Transverse colon (tissue), 4 donors: ENCODE measurements around the gene VPS52.

ENCODE experiments used
- CTCF ChIP-seq, 5 experiments: fragments of 200-600 bp in 3 of 5; fragments of 450-650 bp in 2 of 5; sonication (generic) in 3 of 5; IDR thresholded peaks; 1 replicate in 2 of 5; 2 replicates in 3 of 5; pipeline ENCODE4 v1.5.1; 2016 to 2017; ENCODE audit warnings: antibody characterized with exemption in 5 of 5, inconsistent platforms in 3 of 5, mild to moderate bottlenecking in 2 of 5, moderate library complexity in 1 of 5
- EP300 ChIP-seq: sonication (generic); formaldehyde crosslinking; IDR thresholded peaks from one replicate; pipeline ENCODE4 v1.6.1; 2017; ENCODE audit warnings: antibody characterized with exemption, low read depth
- POLR2A ChIP-seq: fragments of 450-650 bp; IDR thresholded peaks from one replicate; pipeline ENCODE4 v1.6.1; 2016; ENCODE audit warnings: antibody characterized with exemption, mild to moderate bottlenecking, moderate library complexity
- POLR2AphosphoS5 ChIP-seq, 3 donors: sonication (generic); formaldehyde crosslinking; IDR thresholded peaks; one replicate each; pipeline ENCODE4 v1.6.1; 2016; ENCODE audit warnings: antibody characterized with exemption in 3 of 3

- no peak for TF ChIP-seq CTCF (IDR thresholded peaks at IDR 0.05)
- no peak for TF ChIP-seq POLR2A
- no peak for TF ChIP-seq POLR2AphosphoS5 (IDR thresholded peaks at IDR 0.05)
- no peak for TF ChIP-seq EP300
These were observed 25.8 kb upstream of the VPS52 start for GRCh38 chr6:33297406-33297955.
